Measurements from ENCODE around the gene ZNF740.

DNA sequence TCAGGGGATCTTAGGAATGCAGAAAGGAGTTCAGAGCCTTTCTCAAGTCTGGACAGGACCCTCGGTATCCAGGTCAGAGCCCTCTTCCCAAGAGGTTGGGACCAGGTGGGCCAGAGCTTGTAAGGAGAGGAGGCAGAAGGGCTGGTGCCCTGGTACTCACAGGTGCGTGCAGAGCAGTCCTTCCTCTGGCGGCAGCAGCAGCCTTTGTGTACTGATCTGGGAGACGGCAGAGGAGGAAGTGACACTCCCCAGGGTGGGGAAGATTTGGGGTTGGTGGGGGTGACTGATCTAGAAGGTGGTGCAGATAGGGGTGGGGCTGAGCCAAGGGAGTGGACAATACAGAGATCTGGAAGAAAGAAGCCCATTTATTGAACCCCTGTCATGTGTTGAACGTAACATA lies 26.5 kb downstream of the ZNF740 start, which contains the start of gene ITGB7:
- TF ChIP-seq, protein P1, sequence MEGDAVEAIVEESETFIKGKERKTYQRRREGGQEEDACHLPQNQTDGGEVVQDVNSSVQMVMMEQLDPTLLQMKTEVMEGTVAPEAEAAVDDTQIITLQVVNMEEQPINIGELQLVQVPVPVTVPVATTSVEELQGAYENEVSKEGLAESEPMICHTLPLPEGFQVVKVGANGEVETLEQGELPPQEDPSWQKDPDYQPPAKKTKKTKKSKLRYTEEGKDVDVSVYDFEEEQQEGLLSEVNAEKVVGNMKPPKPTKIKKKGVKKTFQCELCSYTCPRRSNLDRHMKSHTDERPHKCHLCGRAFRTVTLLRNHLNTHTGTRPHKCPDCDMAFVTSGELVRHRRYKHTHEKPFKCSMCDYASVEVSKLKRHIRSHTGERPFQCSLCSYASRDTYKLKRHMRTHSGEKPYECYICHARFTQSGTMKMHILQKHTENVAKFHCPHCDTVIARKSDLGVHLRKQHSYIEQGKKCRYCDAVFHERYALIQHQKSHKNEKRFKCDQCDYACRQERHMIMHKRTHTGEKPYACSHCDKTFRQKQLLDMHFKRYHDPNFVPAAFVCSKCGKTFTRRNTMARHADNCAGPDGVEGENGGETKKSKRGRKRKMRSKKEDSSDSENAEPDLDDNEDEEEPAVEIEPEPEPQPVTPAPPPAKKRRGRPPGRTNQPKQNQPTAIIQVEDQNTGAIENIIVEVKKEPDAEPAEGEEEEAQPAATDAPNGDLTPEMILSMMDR (IDR thresholded peaks at IDR 0.05): no peak
- peak in 2 of 4 donors; percentile 17 to 55 for TF ChIP-seq POLR2A (IDR thresholded peaks at IDR 0.05)

Data from esophagus squamous epithelium (tissue), 4 donors.